Measurements from ENCODE around the gene ZNF136.

ZNF136 gene

GRCh38 chr19:12139269-12139668 is 23.6 kb upstream of the ZNF136 start:
- peak overlapping the region; percentile 70 for H3K4me3 ChIP-seq (replicated peaks; ENCODE audit: low read depth, low read length)
- no peak for DNase-seq (ENCODE audit: extremely low read depth, low read depth)
- TF ChIP-seq CTCF (IDR thresholded peaks at IDR 0.05; ENCODE audit: low read depth, low read length, missing control alignments), result no peak

- peak within 1 kb of the TSS; percentile 70 for H3K4me3 ChIP-seq (replicated peaks; ENCODE audit: low read depth, low read length)
- TF ChIP-seq CTCF (IDR thresholded peaks at IDR 0.05; ENCODE audit: low read depth, low read length, missing control alignments), result no peak
- DNase-seq (ENCODE audit: extremely low read depth, low read depth), result peak; percentile 72
Observed at GRCh38 chr19:12139885-12140544, 22.9 kb upstream of the ZNF136 start, which contains the start of gene ZNF20. Gene ZNF20 (minus strand): TSS chr19:12140350. CDS start chr19:12140182, 168 bp downstream.

GRCh38 chr19:12140545-12141404 is 22.1 kb upstream of the ZNF136 start:
- TF ChIP-seq CTCF (IDR thresholded peaks at IDR 0.05; ENCODE audit: low read depth, low read length, missing control alignments), result peak; percentile 87
- DNase-seq (ENCODE audit: extremely low read depth, low read depth), result peak; percentile 65
- H3K4me3 ChIP-seq (replicated peaks; ENCODE audit: low read depth, low read length), result peak overlapping the region; percentile 70

GRCh38 chr19:12141405-12141736 is 21.5 kb upstream of the ZNF136 start:
- H3K4me3 ChIP-seq (replicated peaks; ENCODE audit: low read depth, low read length), result no peak overlapping the region
- DNase-seq (ENCODE audit: extremely low read depth, low read depth), result no peak
- TF ChIP-seq CTCF (IDR thresholded peaks at IDR 0.05; ENCODE audit: low read depth, low read length, missing control alignments), result no peak

GRCh38 chr19:12145348-12145747 is 17.5 kb upstream of the ZNF136 start:
- no peak for TF ChIP-seq CTCF (IDR thresholded peaks at IDR 0.05; ENCODE audit: low read depth, low read length, missing control alignments)
- no peak overlapping the region for H3K4me3 ChIP-seq (replicated peaks; ENCODE audit: low read depth, low read length)
- DNase-seq (ENCODE audit: extremely low read depth, low read depth), result no peak

- H3K4me3 ChIP-seq (replicated peaks; ENCODE audit: low read depth, low read length), result peak overlapping the region; percentile 63
- no peak for TF ChIP-seq CTCF (IDR thresholded peaks at IDR 0.05; ENCODE audit: low read depth, low read length, missing control alignments)
- no peak for DNase-seq (ENCODE audit: extremely low read depth, low read depth)
Observed at GRCh38 chr19:12155324-12155860, 7.5 kb upstream of the ZNF136 start.
